ENCODE measurements around the gene GLRX5. TPM values are rescaled to one million over a fixed set of nuclear protein-coding genes. Genes with fewer than 3 reads are reported as not detected.
A peak's percentile ranks its signal among the peaks of the same experiment; 100 is the strongest.
"Not testable (repeated sequence)": the region's sequence is repeated elsewhere in the genome, so short reads cannot be mapped to it uniquely, and the experiment has no call there.

The GLRX5 gene
- total RNA-seq, 1 donor from 2014 or later: 38.6 TPM

- DNase-seq (ENCODE audit: low spot score): no peak
These were observed 36.1 kb upstream of the GLRX5 start for GRCh38 chr14:95498622-95499353.

- DNase-seq (ENCODE audit: low spot score): no peak
These were observed 35.5 kb upstream of the GLRX5 start for GRCh38 chr14:95499354-95499750.

- DNase-seq (ENCODE audit: low spot score): no peak
These were observed 34.6 kb upstream of the GLRX5 start for GRCh38 chr14:95500201-95500681.

- DNase-seq (ENCODE audit: low spot score): no peak
These were observed 34.0 kb upstream of the GLRX5 start for GRCh38 chr14:95500772-95501401.

- no peak for DNase-seq (ENCODE audit: low spot score)
These were observed 32.4 kb upstream of the GLRX5 start for GRCh38 chr14:95502381-95502950.

GRCh38 chr14:95503365-95504134, 31.3 kb upstream of the GLRX5 start:
- no peak for DNase-seq (ENCODE audit: low spot score)

- DNase-seq (ENCODE audit: low spot score): no peak
These were observed 30.5 kb upstream of the GLRX5 start for GRCh38 chr14:95504135-95505029.

GRCh38 chr14:95505030-95505589, 29.7 kb upstream of the GLRX5 start:
- DNase-seq (ENCODE audit: low spot score): no peak

GRCh38 chr14:95507174-95507573, 27.7 kb upstream of the GLRX5 start:
- DNase-seq (ENCODE audit: low spot score): peak; percentile 68

- no peak for DNase-seq (ENCODE audit: low spot score)
These were observed 27.1 kb upstream of the GLRX5 start for GRCh38 chr14:95507701-95508103.

GRCh38 chr14:95508377-95508776, 26.5 kb upstream of the GLRX5 start:
- no peak for DNase-seq (ENCODE audit: low spot score)

- no peak for DNase-seq (ENCODE audit: low spot score)
These were observed 25.4 kb upstream of the GLRX5 start for GRCh38 chr14:95509495-95509894.

GRCh38 chr14:95510344-95510743, 24.5 kb upstream of the GLRX5 start:
- not testable (repeated sequence) for DNase-seq (ENCODE audit: low spot score)

- no peak for DNase-seq (ENCODE audit: low spot score)
These were observed 24.0 kb upstream of the GLRX5 start for GRCh38 chr14:95510804-95511203.

- no peak for DNase-seq (ENCODE audit: low spot score)
These were observed 23.2 kb upstream of the GLRX5 start for GRCh38 chr14:95511687-95512086.

- no peak for DNase-seq (ENCODE audit: low spot score)
These were observed 21.6 kb upstream of the GLRX5 start for GRCh38 chr14:95513291-95513690.

GRCh38 chr14:95514131-95515079, 20.4 kb upstream of the GLRX5 start:
- DNase-seq (ENCODE audit: low spot score): no peak

GRCh38 chr14:95515080-95515489, 19.8 kb upstream of the GLRX5 start:
- DNase-seq (ENCODE audit: low spot score): no peak

All from mucosa of gallbladder (tissue), 1 donor.